B cell (primary cell): Measurements from ENCODE around the gene TOP2A.

Source experiments
- EZH2 ChIP-seq: IDR thresholded peaks from 2 replicates; pipeline ENCODE4 v1.6.1; 2012; ENCODE audit warnings: borderline replicate concordance, low read depth, mild to moderate bottlenecking, moderate library complexity, low read length; ENCODE audit not compliant: insufficient read depth, poor library complexity, severe bottlenecking
- TF ChIP-seq, protein P1 (sequence below): fragments of 200-600 bp; IDR thresholded peaks from one replicate; pipeline ENCODE4 v1.8.0; 2022; ENCODE audit warnings: antibody characterized with exemption, mild to moderate bottlenecking

- TF ChIP-seq, protein P1, sequence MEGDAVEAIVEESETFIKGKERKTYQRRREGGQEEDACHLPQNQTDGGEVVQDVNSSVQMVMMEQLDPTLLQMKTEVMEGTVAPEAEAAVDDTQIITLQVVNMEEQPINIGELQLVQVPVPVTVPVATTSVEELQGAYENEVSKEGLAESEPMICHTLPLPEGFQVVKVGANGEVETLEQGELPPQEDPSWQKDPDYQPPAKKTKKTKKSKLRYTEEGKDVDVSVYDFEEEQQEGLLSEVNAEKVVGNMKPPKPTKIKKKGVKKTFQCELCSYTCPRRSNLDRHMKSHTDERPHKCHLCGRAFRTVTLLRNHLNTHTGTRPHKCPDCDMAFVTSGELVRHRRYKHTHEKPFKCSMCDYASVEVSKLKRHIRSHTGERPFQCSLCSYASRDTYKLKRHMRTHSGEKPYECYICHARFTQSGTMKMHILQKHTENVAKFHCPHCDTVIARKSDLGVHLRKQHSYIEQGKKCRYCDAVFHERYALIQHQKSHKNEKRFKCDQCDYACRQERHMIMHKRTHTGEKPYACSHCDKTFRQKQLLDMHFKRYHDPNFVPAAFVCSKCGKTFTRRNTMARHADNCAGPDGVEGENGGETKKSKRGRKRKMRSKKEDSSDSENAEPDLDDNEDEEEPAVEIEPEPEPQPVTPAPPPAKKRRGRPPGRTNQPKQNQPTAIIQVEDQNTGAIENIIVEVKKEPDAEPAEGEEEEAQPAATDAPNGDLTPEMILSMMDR, result no peak
- no peak for TF ChIP-seq EZH2
Measured at GRCh38 chr17:40448213-40448638, 30.5 kb upstream of the TOP2A start.
